Trophoblast cell (in vitro differentiated cells and primary cell): ENCODE data around the gene ADCY1.
"Not testable (repeated sequence)": the region's sequence is repeated elsewhere in the genome, so short reads cannot be mapped to it uniquely, and the experiment has no call there.

Experiments
- DNase-seq, 2 donors: peaks; one replicate each; pipeline ENCODE4 v3.0.0-alpha.2; 2016
- H2AFZ ChIP-seq: 2 replicates; pipeline ENCODE4 v1.6.1; 2013; ENCODE audit warnings: low read length, moderate library complexity, mild to moderate bottlenecking; ENCODE audit not compliant: insufficient read depth, poor library complexity
- H2AK5ac ChIP-seq: 2 replicates; pipeline ENCODE4 v1.6.1; 2013; ENCODE audit warnings: mild to moderate bottlenecking, low read length
- H2BK120ac ChIP-seq: 2 replicates; pipeline ENCODE4 v1.6.1; 2013; ENCODE audit warnings: low read length, mild to moderate bottlenecking, moderate library complexity; ENCODE audit not compliant: insufficient read depth, poor library complexity
- H2BK12ac ChIP-seq: 2 replicates; pipeline ENCODE4 v1.6.1; 2013; ENCODE audit warnings: mild to moderate bottlenecking, low read length, moderate library complexity
- H2BK5ac ChIP-seq: 2 replicates; pipeline ENCODE4 v1.6.1; 2013; ENCODE audit warnings: low read length, low read depth, moderate library complexity, mild to moderate bottlenecking; ENCODE audit not compliant: poor library complexity
- H3K14ac ChIP-seq: 2 replicates; pipeline ENCODE4 v1.6.1; 2013; ENCODE audit warnings: mild to moderate bottlenecking, low read length
- H3K18ac ChIP-seq: 2 replicates; pipeline ENCODE4 v1.6.1; 2013; ENCODE audit warnings: mild to moderate bottlenecking, low read length
- H3K23ac ChIP-seq: 2 replicates; pipeline ENCODE4 v1.6.1; 2013; ENCODE audit warnings: low read length
- H3K27ac ChIP-seq: 2 replicates; pipeline ENCODE4 v1.5.1; 2013; ENCODE audit warnings: low read depth, mild to moderate bottlenecking, inconsistent platforms, low read length, moderate library complexity
- H3K27me3 ChIP-seq: 2 replicates; pipeline ENCODE4 v1.6.1; 2013; ENCODE audit warnings: inconsistent platforms, mild to moderate bottlenecking, low read length, moderate library complexity; ENCODE audit not compliant: insufficient read depth
- H3K36me3 ChIP-seq, 2 experiments: 1 replicate in 1 of 2; 2 replicates in 1 of 2; pipeline ENCODE4 v1.6.1; 2013; ENCODE audit warnings: low read length in 2 of 2, mild to moderate bottlenecking in 2 of 2, moderate library complexity in 1 of 2; ENCODE audit not compliant: insufficient read depth in 2 of 2, control insufficient read depth in 1 of 2
- H3K4ac ChIP-seq: 2 replicates; pipeline ENCODE4 v1.6.1; 2013; ENCODE audit warnings: low read depth, mild to moderate bottlenecking, low read length, moderate library complexity
- H3K4me1 ChIP-seq, 2 experiments: 1 replicate in 1 of 2; 2 replicates in 1 of 2; pipeline ENCODE4 v1.6.1; 2013; ENCODE audit warnings: low read length in 2 of 2, mild to moderate bottlenecking in 2 of 2, moderate library complexity in 1 of 2; ENCODE audit not compliant: insufficient read depth in 2 of 2, control insufficient read depth in 1 of 2
- H3K4me2 ChIP-seq: 2 replicates; pipeline ENCODE4 v1.6.1; 2013; ENCODE audit warnings: inconsistent platforms, mild to moderate bottlenecking, low read length, moderate library complexity
- H3K4me3 ChIP-seq: 2 replicates; pipeline ENCODE4 v1.5.1; 2013; ENCODE audit warnings: mild to moderate bottlenecking, low read depth, low read length, inconsistent platforms
- H3K79me1 ChIP-seq: one replicate; pipeline ENCODE4 v1.6.1; 2013; ENCODE audit warnings: low read length
- H3K79me2 ChIP-seq: 2 replicates; pipeline ENCODE4 v1.6.1; 2013; ENCODE audit warnings: low read length, mild to moderate bottlenecking; ENCODE audit not compliant: control insufficient read depth, insufficient read depth, poor library complexity
- H3K9ac ChIP-seq: 2 replicates; pipeline ENCODE4 v1.6.1; 2013; ENCODE audit warnings: mild to moderate bottlenecking, low read length
- H3K9me3 ChIP-seq: 2 replicates; pipeline ENCODE4 v1.6.1; 2013; ENCODE audit warnings: low read depth, mild to moderate bottlenecking, control low read depth, inconsistent platforms, low read length; ENCODE audit not compliant: insufficient read depth
- H4K12ac ChIP-seq: 2 replicates; pipeline ENCODE4 v1.6.1; 2013; ENCODE audit warnings: low read depth, mild to moderate bottlenecking, low read length, moderate library complexity
- H4K8ac ChIP-seq: 2 replicates; pipeline ENCODE4 v1.6.1; 2013; ENCODE audit warnings: low read depth, mild to moderate bottlenecking, low read length, moderate library complexity
- H4K91ac ChIP-seq: one replicate; pipeline ENCODE4 v1.6.1; 2013; ENCODE audit warnings: low read depth, mild to moderate bottlenecking, low read length, moderate library complexity
- WGBS: extraction: QIAGEN DNeasy Blood & Tissue Kit; methylation state at CpG from one replicate; pipeline ENCODE4 v1.1.7; 2013; ENCODE audit warnings: missing lambda C conversion rate; ENCODE audit not compliant: insufficient read length, insufficient coverage; ENCODE audit errors: extremely low coverage; 5-methylcytosine and 5-hydroxymethylcytosine counted together

The ADCY1 gene

DNA sequence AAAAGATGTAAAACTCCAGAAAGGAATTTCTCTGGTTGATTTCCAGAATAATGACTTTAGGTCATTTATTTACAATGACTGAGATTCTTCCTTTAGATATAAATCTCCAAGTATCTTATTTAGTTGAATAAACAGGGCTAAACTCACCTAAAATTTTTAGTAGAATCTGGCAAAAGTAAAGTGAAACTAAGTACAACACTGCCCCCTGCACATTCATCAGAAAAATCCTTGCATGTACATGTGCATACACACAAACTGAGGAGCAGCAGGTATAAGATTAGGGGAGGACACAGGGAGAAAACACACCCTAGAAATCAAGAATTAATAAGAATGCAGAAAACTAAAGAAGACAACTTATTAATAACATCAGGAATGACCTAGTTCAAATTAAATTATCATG is 174.8 kb downstream of the ADCY1 start:
- not testable (repeated sequence) for H3K4me1 ChIP-seq, H2AFZ ChIP-seq, H3K4me2 ChIP-seq, H4K8ac ChIP-seq, H4K12ac ChIP-seq, H3K9ac ChIP-seq, H3K27me3 ChIP-seq, H3K4me3 ChIP-seq, H2BK5ac ChIP-seq, H2BK12ac ChIP-seq, H3K79me2 ChIP-seq, H3K27ac ChIP-seq, H3K79me1 ChIP-seq, H2BK120ac ChIP-seq, H3K4ac ChIP-seq, DNase-seq, H3K18ac ChIP-seq, H3K36me3 ChIP-seq, H3K23ac ChIP-seq, H4K91ac ChIP-seq, H3K14ac ChIP-seq, H3K9me3 ChIP-seq, H2AK5ac ChIP-seq

DNA sequence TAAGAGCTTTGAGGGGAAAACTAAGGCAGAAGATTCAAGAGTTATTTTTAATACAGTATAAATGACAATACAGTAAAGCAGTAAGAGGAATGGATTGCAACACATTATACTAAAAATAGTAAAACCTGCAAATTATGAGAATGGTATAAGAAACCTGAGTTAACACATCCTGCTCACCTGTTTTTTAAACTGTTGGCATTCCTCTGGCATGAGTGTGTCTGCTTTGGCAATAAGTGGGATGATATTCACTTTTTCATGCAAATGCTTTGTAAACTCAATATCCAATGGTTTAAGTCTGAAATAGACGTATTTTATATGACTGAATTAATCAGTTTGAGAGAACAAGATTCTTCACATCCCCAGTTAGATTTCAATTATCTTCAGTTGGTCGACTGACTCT is 177.2 kb downstream of the ADCY1 start:
- H2AK5ac ChIP-seq, H3K4ac ChIP-seq, H4K91ac ChIP-seq, H3K9ac ChIP-seq, H3K18ac ChIP-seq, H3K14ac ChIP-seq, H2BK12ac ChIP-seq, H3K36me3 ChIP-seq, H3K4me2 ChIP-seq, H4K12ac ChIP-seq, H3K23ac ChIP-seq, H2AFZ ChIP-seq, H3K27ac ChIP-seq, H3K27me3 ChIP-seq, H3K4me1 ChIP-seq, H2BK120ac ChIP-seq, H2BK5ac ChIP-seq, H3K79me2 ChIP-seq, H3K4me3 ChIP-seq, H4K8ac ChIP-seq, H3K79me1 ChIP-seq, H3K9me3 ChIP-seq: not testable (repeated sequence)
- no CpG with 5 or more reads among the region's 2 CpGs for WGBS
- DNase-seq: peak in 1 of 2 donors; percentile 55

GRCh38 chr7:45756333-45756732 is 182.2 kb downstream of the ADCY1 start:
- H3K4ac ChIP-seq, H3K27ac ChIP-seq, H3K4me2 ChIP-seq, H2BK5ac ChIP-seq, H3K9ac ChIP-seq, H4K12ac ChIP-seq, H4K8ac ChIP-seq, H2BK12ac ChIP-seq, H2AK5ac ChIP-seq, H3K79me2 ChIP-seq, H3K14ac ChIP-seq, H3K79me1 ChIP-seq, H3K36me3 ChIP-seq, H3K4me3 ChIP-seq, H3K18ac ChIP-seq, H2AFZ ChIP-seq, H3K27me3 ChIP-seq, H3K4me1 ChIP-seq, H4K91ac ChIP-seq, DNase-seq, H3K23ac ChIP-seq, H3K9me3 ChIP-seq, H2BK120ac ChIP-seq: not testable (repeated sequence)
- WGBS: no CpG with 5 or more reads among the region's 4 CpGs

- H2AFZ ChIP-seq, H2AK5ac ChIP-seq, H3K4ac ChIP-seq, H2BK12ac ChIP-seq, H3K18ac ChIP-seq, H4K12ac ChIP-seq, H2BK5ac ChIP-seq, H4K8ac ChIP-seq, H3K4me2 ChIP-seq, H3K27me3 ChIP-seq, H3K9ac ChIP-seq, H3K14ac ChIP-seq, H3K79me1 ChIP-seq, H3K27ac ChIP-seq, H3K79me2 ChIP-seq, H3K9me3 ChIP-seq, H3K36me3 ChIP-seq, H3K4me1 ChIP-seq, H3K23ac ChIP-seq, H2BK120ac ChIP-seq, H4K91ac ChIP-seq, H3K4me3 ChIP-seq: not testable (repeated sequence)
- peak in 1 of 2 donors; percentile 35 for DNase-seq
- WGBS: no CpG with 5 or more reads among the region's 2 CpGs
Observed at GRCh38 chr7:45756757-45757156, 182.6 kb downstream of the ADCY1 start.

DNA sequence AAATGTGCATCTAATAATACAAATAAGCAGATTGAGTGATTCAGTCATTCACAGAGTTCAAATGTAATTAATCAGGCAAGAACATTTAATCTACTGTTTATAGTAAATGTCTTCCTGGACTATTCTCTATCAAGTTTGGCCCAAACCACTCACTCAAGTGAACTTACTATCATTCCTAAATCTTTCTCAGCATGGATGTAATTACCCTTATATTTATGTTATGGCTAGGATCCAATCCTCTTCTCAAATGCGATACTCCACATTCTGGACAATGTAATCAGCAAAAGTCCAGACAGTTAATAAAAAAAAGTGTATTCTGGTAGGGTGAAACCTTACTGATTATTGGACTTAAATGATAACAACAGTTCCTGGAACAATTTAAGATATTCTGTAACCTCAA is 185.3 kb downstream of the ADCY1 start:
- H3K18ac ChIP-seq, H3K9me3 ChIP-seq, H3K36me3 ChIP-seq, H2BK12ac ChIP-seq, H3K79me2 ChIP-seq, H4K91ac ChIP-seq, H3K4me1 ChIP-seq, H2AK5ac ChIP-seq, H3K23ac ChIP-seq, H4K8ac ChIP-seq, H3K4ac ChIP-seq, H3K27ac ChIP-seq, H2BK120ac ChIP-seq, H3K27me3 ChIP-seq, H4K12ac ChIP-seq, H3K4me3 ChIP-seq, H3K9ac ChIP-seq, H3K14ac ChIP-seq, H3K4me2 ChIP-seq, DNase-seq, H3K79me1 ChIP-seq, H2BK5ac ChIP-seq, H2AFZ ChIP-seq: not testable (repeated sequence)
- no CpG with 5 or more reads among the region's 1 CpG for WGBS
